Neural progenitor cell (in vitro differentiated cells): ENCODE measurements around the gene TNFSF11.

ENCODE experiments used
- EZH2 ChIP-seq: fragments of 200-600 bp; sonication (generic); IDR thresholded peaks from 2 replicates; pipeline ENCODE4 v1.6.1; 2017; ENCODE audit warnings: antibody characterized with exemption, mild to moderate bottlenecking, moderate library complexity
- TF ChIP-seq, protein P1 (sequence below): fragments of 200-600 bp; sonication (generic); IDR thresholded peaks from 2 replicates; pipeline ENCODE4 v1.5.1; 2017; ENCODE audit warnings: antibody characterized with exemption, mild to moderate bottlenecking

DNA sequence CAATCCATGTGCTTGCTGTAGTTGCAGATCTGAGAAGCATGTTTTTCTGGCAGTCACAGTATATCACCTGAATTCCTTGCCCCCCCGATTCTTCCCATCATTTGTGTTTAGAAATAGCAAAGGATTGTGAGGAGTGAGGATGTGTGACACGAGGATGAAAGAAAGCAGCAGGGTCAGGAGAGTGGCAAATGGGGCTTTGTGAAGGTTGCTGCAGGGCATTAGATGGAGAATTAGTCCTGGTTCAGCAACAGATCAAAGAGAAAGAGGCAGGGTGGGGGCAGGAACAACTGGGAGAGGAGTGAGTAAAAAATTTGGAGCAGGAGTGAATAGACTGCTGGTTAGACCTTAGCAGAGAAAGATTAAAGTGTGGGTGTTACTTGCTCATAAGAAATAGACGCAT lies 47.7 kb upstream of the TNFSF11 start:
- TF ChIP-seq, protein P1, sequence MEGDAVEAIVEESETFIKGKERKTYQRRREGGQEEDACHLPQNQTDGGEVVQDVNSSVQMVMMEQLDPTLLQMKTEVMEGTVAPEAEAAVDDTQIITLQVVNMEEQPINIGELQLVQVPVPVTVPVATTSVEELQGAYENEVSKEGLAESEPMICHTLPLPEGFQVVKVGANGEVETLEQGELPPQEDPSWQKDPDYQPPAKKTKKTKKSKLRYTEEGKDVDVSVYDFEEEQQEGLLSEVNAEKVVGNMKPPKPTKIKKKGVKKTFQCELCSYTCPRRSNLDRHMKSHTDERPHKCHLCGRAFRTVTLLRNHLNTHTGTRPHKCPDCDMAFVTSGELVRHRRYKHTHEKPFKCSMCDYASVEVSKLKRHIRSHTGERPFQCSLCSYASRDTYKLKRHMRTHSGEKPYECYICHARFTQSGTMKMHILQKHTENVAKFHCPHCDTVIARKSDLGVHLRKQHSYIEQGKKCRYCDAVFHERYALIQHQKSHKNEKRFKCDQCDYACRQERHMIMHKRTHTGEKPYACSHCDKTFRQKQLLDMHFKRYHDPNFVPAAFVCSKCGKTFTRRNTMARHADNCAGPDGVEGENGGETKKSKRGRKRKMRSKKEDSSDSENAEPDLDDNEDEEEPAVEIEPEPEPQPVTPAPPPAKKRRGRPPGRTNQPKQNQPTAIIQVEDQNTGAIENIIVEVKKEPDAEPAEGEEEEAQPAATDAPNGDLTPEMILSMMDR: no peak
- TF ChIP-seq EZH2: no peak
